WTC11 (cell line): ENCODE results near the gene KIAA0232. TPM values are rescaled to one million over a fixed set of nuclear protein-coding genes. Genes with fewer than 3 reads are reported as not detected.

ENCODE experiments used
- ATAC-seq: fragments of 200-7000 bp; cut with Tn5 transposase; 2 replicates; pipeline ENCODE4 v1.10.0; 2021; ENCODE audit warnings: mild to moderate bottlenecking, moderate library complexity
- CTCF ChIA-PET: fragments of 300-600 bp; sonication (Branson Sonifier 250); formaldehyde crosslinking; loops from one replicate; lab custom pipeline; 2021; ENCODE audit warnings: antibody characterized with exemption; lab: Charles Lee
- POLR2A ChIA-PET: fragments of 350-600 bp; sonication (Branson Sonifier 250); formaldehyde crosslinking; loops from one replicate; lab custom pipeline; 2021; ENCODE audit warnings: antibody characterized with exemption; lab: Charles Lee
- DNase-seq: peaks from one replicate; pipeline ENCODE4 v3.0.0; 2021; ENCODE audit warnings: low spot score
- H3K27ac Mint-ChIP-seq: 2 replicates; pipeline ENCODE4 v1.8.0; 2021; ENCODE audit warnings: mixed read lengths
- H3K27me3 Mint-ChIP-seq: 2 replicates; pipeline ENCODE4 v1.8.0; 2021; ENCODE audit warnings: low read depth, mild to moderate bottlenecking, moderate library complexity, mixed read lengths
- H3K36me3 Mint-ChIP-seq: 2 replicates; pipeline ENCODE4 v1.8.0; 2021; ENCODE audit warnings: mixed read lengths
- H3K4me1 Mint-ChIP-seq: 2 replicates; pipeline ENCODE4 v1.8.0; 2022; ENCODE audit warnings: mixed read lengths
- H3K4me3 Mint-ChIP-seq: 2 replicates; pipeline ENCODE4 v1.8.0; 2021; ENCODE audit warnings: mild to moderate bottlenecking, moderate library complexity, mixed read lengths
- H3K9me3 Mint-ChIP-seq: 2 replicates; pipeline ENCODE4 v1.8.0; 2021; ENCODE audit warnings: mixed read lengths
- ATF6 ChIP-seq: sonication (generic); formaldehyde crosslinking; IDR thresholded peaks from 2 replicates; pipeline ENCODE4 v1.8.1; 2023; ENCODE audit warnings: mild to moderate bottlenecking, missing genetic modification reagents
- E2F5 ChIP-seq: sonication (generic); formaldehyde crosslinking; IDR thresholded peaks from 2 replicates; pipeline ENCODE4 v1.8.1; 2022; ENCODE audit warnings: mild to moderate bottlenecking, moderate library complexity, missing genetic modification reagents
- ELF4 ChIP-seq: sonication (generic); formaldehyde crosslinking; IDR thresholded peaks from 2 replicates; pipeline ENCODE4 v1.8.1; 2022; ENCODE audit warnings: low read depth, mild to moderate bottlenecking, moderate library complexity, missing genetic modification reagents
- FOXK1 ChIP-seq: sonication (generic); formaldehyde crosslinking; IDR thresholded peaks from 2 replicates; pipeline ENCODE4 v1.8.0; 2022; ENCODE audit warnings: mild to moderate bottlenecking, moderate library complexity, missing genetic modification reagents
- GTF2I ChIP-seq: fragments of 250-450 bp; sonication (Bioruptor Pico); conservative IDR thresholded peaks from 2 replicates; pipeline ENCODE4 v1.4.0; 2021; ENCODE audit warnings: mild to moderate bottlenecking
- HMGXB4 ChIP-seq: sonication (generic); formaldehyde crosslinking; IDR thresholded peaks from 2 replicates; pipeline ENCODE4 v1.8.1; 2023; ENCODE audit warnings: mild to moderate bottlenecking, moderate library complexity, missing genetic modification reagents
- IRF2 ChIP-seq: sonication (generic); formaldehyde crosslinking; IDR thresholded peaks from 2 replicates; pipeline ENCODE4 v1.8.0; 2022; ENCODE audit warnings: low read depth, missing genetic modification reagents, borderline replicate concordance
- KAT7 ChIP-seq: sonication (generic); formaldehyde crosslinking; IDR thresholded peaks from 2 replicates; pipeline ENCODE4 v1.8.1; 2023; ENCODE audit warnings: missing genetic modification reagents, mild to moderate bottlenecking, borderline replicate concordance
- MLX ChIP-seq: sonication (generic); formaldehyde crosslinking; IDR thresholded peaks from 2 replicates; pipeline ENCODE4 v1.8.1; 2023; ENCODE audit warnings: mild to moderate bottlenecking, missing genetic modification reagents, moderate library complexity
- NFYB ChIP-seq: sonication (generic); formaldehyde crosslinking; conservative IDR thresholded peaks from 2 replicates; pipeline ENCODE4 v1.8.0; 2022; ENCODE audit warnings: low read depth, missing genetic modification reagents
- PRRX2 ChIP-seq: fragments of 250-450 bp; sonication (Bioruptor Pico); IDR thresholded peaks from 2 replicates; pipeline ENCODE4 v1.8.0; 2021; ENCODE audit warnings: mild to moderate bottlenecking
- RELA ChIP-seq: sonication (generic); formaldehyde crosslinking; IDR thresholded peaks from 2 replicates; pipeline ENCODE4 v1.8.1; 2022; ENCODE audit warnings: missing genetic modification reagents, mild to moderate bottlenecking, borderline replicate concordance
- SMAD3 ChIP-seq: sonication (generic); formaldehyde crosslinking; IDR thresholded peaks from 2 replicates; pipeline ENCODE4 v1.8.0; 2022; ENCODE audit warnings: missing genetic modification reagents, mild to moderate bottlenecking, borderline replicate concordance
- TEAD4 ChIP-seq: sonication (generic); formaldehyde crosslinking; IDR thresholded peaks from 2 replicates; pipeline ENCODE4 v1.8.0; 2022; ENCODE audit warnings: mild to moderate bottlenecking, missing genetic modification reagents
- USF2 ChIP-seq: sonication (generic); formaldehyde crosslinking; IDR thresholded peaks from 2 replicates; pipeline ENCODE4 v1.8.1; 2023; ENCODE audit warnings: mild to moderate bottlenecking, missing genetic modification reagents, moderate library complexity
- ZNF121 ChIP-seq: sonication (generic); formaldehyde crosslinking; IDR thresholded peaks from 2 replicates; pipeline ENCODE4 v1.8.0; 2023; ENCODE audit warnings: missing genetic modification reagents
- ZNF138 ChIP-seq: sonication (generic); formaldehyde crosslinking; conservative IDR thresholded peaks from 2 replicates; pipeline ENCODE4 v1.8.1; 2022; ENCODE audit warnings: mild to moderate bottlenecking, moderate library complexity, missing genetic modification reagents
- ZNF396 ChIP-seq: fragments of 250-450 bp; sonication (Bioruptor Pico); IDR thresholded peaks from 2 replicates; pipeline ENCODE4 v1.8.0; 2021; ENCODE audit warnings: mild to moderate bottlenecking, moderate library complexity, borderline replicate concordance
- ZNF512 ChIP-seq: sonication (generic); formaldehyde crosslinking; IDR thresholded peaks from 2 replicates; pipeline ENCODE4 v1.8.1; 2022; ENCODE audit warnings: missing genetic modification reagents, borderline replicate concordance
- ZSCAN18 ChIP-seq: fragments of 250-450 bp; sonication (Bioruptor Pico); IDR thresholded peaks from 2 replicates; pipeline ENCODE4 v2.1.2; 2022; ENCODE audit warnings: mild to moderate bottlenecking, moderate library complexity
- total RNA-seq: library from RNA; stranded (reverse); gene quantifications from 3 replicates; pipeline ENCODE4 v1.2.3, GENCODE V29; 2021

KIAA0232 gene
- total RNA-seq, 1 experiment from 2014 or later, result 23.2 TPM

GRCh38 chr4:6748286-6748685 is 34.2 kb upstream of the KIAA0232 start:
- Mint-ChIP-seq H3K4me1 (0 out of 2 replicates have a peak, but pooled peaks cover 2% of the 10 kb centered on the region), H3K27ac (no peak overlapping the region), H3K36me3 (no peaks in the 10 kb centered on the region), H3K9me3 (no peaks in the 10 kb centered on the region), H3K4me3 (no peak overlapping the region), H3K27me3 (no peaks in the 10 kb centered on the region)
- POLR2A ChIA-PET, result no interaction called here
- no peak for DNase-seq
- no peak for TF ChIP-seq IRF2 (CRISPR knock-in tag)
- TF ChIP-seq RELA (CRISPR knock-in tag), result no peak
- TF ChIP-seq FOXK1 (CRISPR knock-in tag), result no peak
- TF ChIP-seq ZNF396 (CRISPR knock-in tag), result no peak
- no peak for TF ChIP-seq NFYB (CRISPR knock-in tag)
- TF ChIP-seq ELF4, result no peak
- TF ChIP-seq ZNF121, result no peak
- TF ChIP-seq ATF6 (CRISPR knock-in tag), result no peak
- TF ChIP-seq USF2 (CRISPR knock-in tag), result no peak
- TF ChIP-seq PRRX2 (CRISPR knock-in tag), result no peak
- no peak for TF ChIP-seq HMGXB4 (CRISPR knock-in tag)
- TF ChIP-seq TEAD4 (CRISPR knock-in tag), result no peak
- no peak for TF ChIP-seq E2F5 (CRISPR knock-in tag)
- no peak for TF ChIP-seq SMAD3 (CRISPR knock-in tag)
- no peak for TF ChIP-seq ZNF138 (CRISPR knock-in tag)
- CTCF ChIA-PET, result no interaction called here
- ATAC-seq, result no peak

- H3K27me3 Mint-ChIP-seq, result no peaks in the 10 kb centered on the region
- H3K36me3 Mint-ChIP-seq, result no peaks in the 10 kb centered on the region
- CTCF ChIA-PET, result interaction anchor here (1.0 kb wide), 2 partner anchors 124 to 294 kb away, joined by 3 to 5 read pairs; partner anchors contain the start of gene TADA2B
- TF ChIP-seq GTF2I (CRISPR knock-in tag) (no peak), MLX (CRISPR knock-in tag) (no peak), ZNF512 (CRISPR knock-in tag) (no peak), E2F5 (CRISPR knock-in tag) (no peak), KAT7 (CRISPR knock-in tag) (no peak), USF2 (CRISPR knock-in tag) (no peak), ZSCAN18 (no peak)
- H3K9me3 Mint-ChIP-seq, result no peaks in the 10 kb centered on the region
- no peak overlapping the region for H3K4me3 Mint-ChIP-seq
- ATAC-seq (0 out of 2 replicates have a peak, but pooled peaks have one; percentile 23), DNase-seq (no peak)
- no peak overlapping the region for H3K27ac Mint-ChIP-seq
- H3K4me1 Mint-ChIP-seq, result 0 out of 2 replicates have a peak, but pooled peaks cover 4% of the 10 kb centered on the region
- POLR2A ChIA-PET, result no interaction called here
Measured at GRCh38 chr4:6749340-6750171, 33.0 kb upstream of the KIAA0232 start.
